GM19468 (cell line): ENCODE results near the gene KAT5.
"Not testable (repeated sequence)": the region's sequence is repeated elsewhere in the genome, so short reads cannot be mapped to it uniquely, and the experiment has no call there.

ENCODE experiments used
- ATAC-seq: cut with Tn5 transposase; IDR thresholded peaks from one replicate; pipeline ENCODE4 v1.9.1; 2021; ENCODE audit warnings: mild to moderate bottlenecking, moderate library complexity, moderate number of reproducible peaks; ENCODE audit not compliant: unreplicated experiment; ENCODE audit errors: extremely low read depth

KAT5 gene

DNA sequence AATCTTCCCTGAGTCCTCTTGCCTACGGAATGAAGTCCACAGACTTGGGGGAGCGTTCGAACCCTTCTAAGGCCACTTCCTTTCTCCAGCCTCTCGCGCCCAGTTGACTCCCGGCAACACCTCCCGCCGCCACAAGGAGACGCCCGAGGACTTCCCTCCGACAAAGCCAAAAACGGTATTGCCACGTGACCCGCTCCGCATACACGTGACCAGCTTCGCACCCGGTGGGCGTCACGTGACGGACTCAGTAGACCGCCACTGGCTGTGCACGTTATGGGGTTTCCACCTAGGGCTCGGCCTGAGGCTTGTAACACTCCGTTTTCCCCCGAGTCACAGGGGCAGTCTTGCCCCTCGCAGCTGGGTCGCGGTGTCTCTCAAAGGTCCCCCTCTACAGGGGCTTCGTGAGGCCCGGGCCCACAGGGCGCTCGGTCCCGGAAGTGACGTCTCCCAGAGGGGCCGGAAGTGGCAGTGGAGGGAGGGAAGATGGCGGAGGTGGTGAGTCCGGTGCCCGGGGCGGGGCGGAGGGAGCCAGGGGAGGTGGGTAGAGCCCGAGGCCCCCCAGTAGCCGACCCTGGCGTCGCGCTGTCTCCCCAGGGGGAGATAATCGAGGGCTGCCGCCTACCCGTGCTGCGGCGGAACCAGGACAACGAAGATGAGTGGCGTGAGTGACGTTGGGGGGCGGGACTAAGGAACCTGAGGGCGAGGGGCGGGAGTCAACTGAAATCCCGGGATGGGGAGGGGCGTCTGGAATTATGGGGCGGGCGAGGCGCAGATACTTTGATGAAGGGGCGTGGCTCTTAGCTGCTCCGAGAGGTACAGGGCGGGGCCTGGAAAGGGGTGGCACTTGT is at the start of gene KAT5:
Gene KAT5, plus strand, starts transcription at position 468 of the 848 bp plus-strand sequence. Its CDS starts 16 bp downstream, at position 484.
- peak; percentile 66 for ATAC-seq

DNA sequence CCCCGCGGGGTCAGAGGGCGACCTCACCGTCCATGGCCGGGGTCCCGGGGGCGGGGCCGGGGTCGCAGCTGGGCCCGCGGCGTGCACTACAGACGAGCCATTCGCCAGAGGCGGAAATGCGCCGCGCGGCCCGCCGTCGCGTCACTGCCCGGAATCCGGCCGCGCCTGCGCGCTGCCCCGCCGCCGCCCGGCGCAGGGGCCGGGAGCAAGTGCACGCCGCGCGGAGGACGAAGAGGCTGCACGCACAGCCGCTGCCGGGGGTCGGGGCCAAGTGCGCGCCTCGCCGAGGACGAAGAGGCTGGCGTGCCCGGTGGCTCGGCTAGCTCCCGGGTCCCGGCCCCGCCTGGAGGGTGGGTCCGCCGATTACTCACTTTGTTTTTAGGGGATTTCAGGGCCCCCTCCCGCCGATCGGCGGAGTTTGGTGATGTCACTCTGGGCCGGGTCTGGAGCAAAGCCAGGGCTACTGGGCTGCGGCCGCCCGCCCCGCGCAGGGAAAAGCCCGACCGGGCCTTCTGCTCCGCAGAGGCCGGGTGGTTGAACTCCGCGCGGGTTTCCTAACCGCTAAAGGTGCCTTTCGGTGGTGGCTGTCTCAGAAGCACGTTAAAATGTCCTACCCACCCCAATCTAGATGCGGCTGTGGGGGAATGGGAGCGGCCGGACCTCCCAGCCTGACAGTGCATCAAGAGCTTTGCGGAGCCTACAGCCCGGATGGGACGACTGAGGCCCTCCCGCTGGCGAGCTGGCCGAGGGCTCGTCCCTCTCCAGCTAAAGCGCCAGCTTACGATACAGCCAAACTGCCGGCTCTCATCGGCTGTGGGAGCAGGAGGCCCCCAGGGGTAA is 49.0 kb upstream of the KAT5 start, which contains the start of gene RELA:
Gene RELA, minus strand, starts transcription at position 118 of the 840 bp plus-strand sequence. Its CDS starts 84 bp downstream, at position 34.
- peak; percentile 51 for ATAC-seq

DNA sequence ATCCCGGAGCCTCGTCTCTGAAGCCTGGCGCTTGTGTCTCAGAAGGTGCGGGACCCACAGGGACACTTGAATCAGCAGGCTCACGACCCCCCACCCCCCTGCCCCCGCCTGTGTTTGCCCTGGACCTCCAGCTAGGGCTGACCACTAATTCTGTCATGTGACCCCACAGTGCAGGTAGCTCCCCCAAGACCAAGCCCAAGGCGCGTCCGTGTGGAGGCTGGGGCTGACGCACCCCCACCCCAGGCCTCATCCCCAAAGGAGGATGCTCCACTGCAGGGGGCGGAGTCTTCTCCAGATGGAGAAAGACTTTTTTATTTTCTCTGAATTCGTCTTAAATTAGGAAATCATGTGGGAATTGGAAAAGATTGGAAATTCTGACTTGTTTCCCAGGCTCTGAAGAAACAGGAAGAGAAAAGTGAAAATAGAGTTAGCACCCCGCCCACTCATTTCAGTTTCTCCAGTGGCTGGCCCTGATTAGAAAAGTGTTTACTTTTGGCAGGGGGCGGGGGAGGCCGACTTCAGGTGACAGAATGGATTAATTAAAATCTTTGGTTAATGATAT is 48.3 kb upstream of the KAT5 start:
- no peak for ATAC-seq

DNA sequence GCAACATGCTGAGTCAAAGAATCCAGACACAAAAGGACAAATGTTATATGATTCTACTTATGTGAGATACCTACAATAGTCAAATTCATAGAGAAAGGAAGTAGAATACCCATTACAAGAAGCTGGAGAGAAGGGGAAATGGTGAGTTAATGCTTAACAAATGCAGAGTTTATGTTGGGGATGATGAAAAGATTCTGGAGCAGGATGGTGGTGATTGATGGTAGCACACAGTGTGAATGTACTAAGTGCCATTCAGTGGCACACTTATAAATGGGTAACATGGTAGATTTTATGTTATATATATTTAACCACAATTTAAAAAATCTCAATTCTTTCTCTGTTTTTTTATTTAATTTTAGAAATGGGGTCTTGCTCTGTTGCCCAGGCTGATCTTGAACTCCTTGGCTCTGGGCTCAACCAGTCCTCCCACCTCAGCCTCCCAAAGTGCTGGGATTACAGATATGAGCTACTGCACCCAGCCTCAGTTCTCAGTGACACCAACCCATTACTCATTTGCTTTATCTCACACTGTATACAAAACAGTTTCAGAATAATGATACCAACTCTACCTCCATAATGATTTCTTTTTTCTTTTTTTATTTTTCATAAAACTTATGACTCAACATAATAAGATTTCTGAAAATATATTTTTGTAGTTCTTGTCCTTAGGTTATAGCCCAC is 39.7 kb upstream of the KAT5 start:
- no peak for ATAC-seq

DNA sequence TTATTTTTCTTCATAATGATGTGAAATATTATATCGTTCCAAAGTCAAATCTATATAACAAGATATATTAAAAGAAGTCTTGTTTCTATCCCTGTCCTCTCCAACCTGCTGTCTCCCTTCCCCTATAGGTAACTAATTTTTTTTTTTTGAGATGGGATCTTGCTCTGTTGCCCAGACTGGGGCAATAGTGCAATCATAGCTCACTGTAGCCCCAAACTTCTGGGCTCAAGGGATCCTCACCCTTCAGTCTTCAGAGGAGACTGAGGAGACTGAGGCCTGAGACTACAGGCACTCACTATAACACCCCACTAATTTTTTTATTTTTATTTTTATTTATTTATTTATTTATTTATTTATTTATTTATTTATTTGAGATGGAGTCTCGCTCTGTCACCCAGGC is 39.1 kb upstream of the KAT5 start:
- no peak for ATAC-seq

DNA sequence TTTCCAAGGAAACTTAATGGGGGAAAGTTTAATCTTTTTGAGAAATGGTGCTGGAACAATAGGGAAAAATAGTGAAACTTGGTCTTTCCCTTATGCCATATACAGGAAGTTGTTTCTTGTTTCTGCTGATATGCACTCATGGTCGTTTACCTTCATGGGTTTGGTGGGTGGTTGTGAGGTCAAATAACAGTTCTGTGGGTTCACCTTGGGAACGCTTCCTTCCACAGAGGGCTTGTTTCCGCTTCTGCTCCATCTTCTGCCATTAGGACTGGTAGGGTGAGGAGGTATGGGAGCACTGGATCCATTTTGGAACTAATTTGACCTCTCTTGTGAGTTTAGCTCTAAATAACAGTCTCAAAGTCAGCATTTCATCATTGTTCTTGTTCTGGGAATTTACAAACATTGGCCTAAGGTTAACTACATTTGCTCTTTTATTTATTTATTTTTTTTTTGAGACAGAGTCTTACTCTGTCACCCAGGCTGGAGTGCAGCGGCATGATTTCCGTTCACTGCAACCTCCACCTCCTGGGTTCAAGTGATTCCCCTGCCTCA is 31.8 kb upstream of the KAT5 start:
- no peak for ATAC-seq

DNA sequence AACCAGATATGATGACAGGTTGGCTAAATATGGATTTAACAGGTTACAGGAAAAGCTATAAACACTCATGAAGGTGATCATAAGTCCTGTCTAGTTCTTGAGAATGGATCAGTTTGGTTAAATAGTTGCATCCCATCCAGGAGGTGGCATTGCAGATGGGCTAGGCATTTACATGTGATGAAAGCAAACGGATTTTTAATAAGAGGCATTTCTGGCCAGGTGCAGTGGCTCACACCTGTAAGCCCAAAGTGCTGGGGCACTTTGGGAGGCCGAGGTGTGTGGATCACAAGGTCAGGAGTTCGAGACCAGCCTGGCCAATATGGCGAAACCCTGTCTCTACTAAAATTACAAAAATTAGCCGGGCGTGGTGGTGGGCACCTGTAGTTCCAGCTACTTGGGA is 28.6 kb upstream of the KAT5 start:
- not testable (repeated sequence) for ATAC-seq

DNA sequence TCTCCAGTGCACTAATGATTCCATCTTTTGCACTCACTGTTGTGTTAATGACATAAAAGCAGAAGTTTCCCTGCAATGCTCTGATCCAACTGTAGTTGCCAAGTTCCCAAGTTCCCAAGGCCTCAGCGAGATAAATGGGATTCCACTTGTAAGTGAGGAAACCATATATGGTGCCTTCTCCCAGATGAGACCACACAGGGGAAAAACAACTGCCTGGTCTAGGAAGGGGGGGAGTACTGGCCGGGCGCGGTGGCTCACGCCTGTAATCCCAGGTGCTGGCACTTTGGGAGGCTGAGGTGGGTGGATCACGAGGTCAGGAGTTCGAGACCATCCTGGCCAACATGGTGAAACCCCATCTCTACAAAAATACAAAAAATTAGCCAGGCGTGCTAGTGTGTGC is 26.1 kb upstream of the KAT5 start:
- no peak for ATAC-seq

DNA sequence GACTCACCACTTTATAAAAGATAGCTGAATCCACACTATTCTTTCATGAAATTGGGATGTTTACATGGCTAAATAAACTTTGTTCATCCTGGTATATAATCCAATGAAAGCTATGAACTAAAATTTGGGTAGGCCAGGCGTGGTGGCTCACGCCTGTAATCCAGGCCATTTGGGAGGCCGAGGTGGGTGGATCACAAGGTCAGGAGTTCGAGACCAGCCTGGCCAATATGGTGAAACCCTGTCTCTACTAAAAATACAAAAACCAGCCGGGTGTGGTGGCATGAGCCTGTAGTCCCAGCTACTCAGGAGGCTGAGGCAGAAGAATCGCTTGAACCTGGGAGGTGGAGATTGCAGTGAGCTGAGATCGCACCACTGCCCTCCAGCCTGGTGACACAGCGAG is 20.2 kb upstream of the KAT5 start:
- ATAC-seq: not testable (repeated sequence)

DNA sequence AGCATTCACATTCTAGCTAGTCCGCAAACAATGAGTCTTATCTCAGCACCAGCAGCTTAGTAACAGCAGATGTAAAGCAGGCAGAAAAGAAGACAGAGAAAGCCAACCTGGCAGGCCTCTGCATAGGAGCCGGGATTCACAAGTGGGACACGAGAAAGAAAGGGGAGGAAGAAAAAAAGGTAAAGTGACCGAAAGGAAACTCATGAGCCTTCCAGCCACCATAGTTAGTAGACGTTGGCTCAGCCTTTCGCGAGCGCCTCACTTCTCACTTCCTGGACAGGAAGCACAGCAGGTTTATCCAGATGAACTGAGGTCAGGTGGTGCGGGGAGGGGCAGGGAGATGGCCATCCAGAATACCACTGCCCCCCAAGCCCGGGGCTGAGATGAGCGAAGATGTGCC is 19.7 kb upstream of the KAT5 start:
- no peak for ATAC-seq

DNA sequence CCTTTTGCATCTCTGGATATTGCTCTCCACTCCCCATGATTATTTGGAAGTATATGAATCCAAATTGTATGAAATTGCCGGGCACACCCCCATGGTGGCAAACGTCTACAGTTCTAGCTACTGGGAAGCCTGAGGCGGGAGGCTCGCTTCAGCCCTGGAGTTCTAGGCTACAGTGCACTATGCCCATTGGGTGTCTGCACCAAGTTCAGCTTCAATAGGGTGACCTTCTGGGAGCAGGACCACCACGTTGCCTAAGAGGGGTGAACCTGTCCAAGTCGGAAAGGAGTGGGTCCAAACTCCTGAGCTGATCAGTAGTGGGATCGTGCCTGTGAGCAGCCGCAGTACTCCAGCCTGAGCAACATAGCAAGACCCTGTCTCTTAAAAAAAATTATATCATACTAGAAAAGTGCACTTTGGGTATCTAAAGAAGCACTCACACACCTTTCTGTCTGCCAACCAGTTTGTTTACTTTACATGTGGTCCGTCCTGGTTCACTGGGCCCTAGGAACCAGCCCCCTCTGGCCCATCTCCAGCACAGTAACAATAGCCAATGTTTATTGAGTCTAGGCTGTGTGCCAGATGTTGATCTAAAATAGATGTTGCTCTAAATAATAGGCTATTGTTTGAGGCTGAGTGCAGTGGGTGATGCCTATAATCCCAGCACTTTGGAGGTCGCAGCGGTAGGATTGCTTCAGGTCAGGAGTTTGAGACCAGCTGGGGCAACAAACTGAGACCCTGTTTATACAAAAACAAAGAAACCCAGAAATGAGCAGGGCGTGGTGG is 16.4 kb upstream of the KAT5 start:
- ATAC-seq: no peak

DNA sequence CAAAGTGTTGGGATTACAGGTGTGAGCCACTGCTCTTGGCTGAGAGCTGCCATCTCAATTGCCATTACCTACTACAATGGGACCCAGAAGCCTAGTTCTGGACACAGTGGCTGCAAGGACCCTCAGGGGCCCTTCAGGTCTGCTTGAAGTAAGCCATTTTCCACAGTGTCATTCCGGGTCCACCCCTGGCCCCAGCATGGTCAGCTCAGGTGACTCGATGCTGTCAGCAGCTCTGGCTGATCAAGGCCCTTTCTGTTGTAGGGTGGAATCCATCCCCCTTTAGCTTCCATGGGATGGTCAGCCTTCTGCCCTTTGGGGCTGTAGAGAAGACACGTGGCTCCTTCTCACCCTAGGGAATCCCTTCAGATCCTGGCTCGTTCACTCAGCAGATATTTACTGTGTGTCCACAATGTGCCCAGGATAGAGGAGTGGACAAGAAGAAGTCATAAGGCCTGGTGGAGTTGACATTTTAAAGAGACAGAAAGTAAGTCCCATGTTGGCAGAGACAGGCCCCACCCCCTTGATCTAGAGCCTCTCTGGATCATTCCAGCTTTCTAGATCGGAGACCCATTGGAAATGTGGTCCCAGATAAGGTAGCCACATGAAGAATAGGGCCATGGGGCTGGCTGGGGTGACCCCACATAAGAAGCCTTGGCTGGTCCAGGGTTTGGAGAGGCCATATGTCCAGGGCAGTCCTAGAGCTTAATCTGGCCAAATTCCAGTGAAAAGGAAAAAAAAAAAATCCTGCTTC is 15.1 kb upstream of the KAT5 start:
- no peak for ATAC-seq

DNA sequence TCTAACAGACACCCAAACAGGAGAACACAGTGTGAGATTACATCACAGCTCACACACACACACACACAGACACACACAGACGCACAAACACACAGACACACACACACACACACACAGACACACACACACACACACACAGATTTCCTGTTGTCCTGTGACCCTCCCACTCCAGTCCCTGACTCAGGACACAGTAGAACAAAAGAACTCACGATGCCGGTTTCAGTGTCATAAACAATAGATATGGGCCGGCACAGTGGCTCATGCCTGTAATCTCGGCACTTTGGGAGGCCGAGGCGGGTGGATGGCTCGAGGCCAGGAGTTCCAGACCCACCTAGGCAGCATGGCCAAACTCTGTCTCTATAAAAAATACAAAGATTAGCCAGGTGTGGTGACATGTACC is 13.8 kb upstream of the KAT5 start:
- ATAC-seq: no peak

DNA sequence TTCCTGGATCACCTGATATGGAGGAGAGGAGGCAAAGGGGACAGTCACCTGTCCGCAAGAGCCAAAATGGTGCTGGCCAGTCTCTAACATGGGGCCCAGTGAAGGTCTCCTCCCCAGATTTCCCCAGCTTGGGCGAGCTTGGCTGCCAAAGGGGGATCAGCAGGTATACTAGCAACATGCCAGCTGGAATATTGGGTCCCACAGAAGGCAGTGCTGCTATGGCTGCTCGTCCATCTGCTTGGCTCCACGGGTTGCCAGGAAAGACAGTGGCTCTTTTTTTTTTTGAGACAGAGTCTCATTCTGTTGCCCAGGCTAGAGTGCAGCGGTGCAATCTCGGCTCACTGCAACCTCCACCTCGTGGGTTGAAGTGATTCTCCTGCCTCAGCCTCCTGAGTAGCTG is 12.7 kb upstream of the KAT5 start:
- no peak for ATAC-seq

DNA sequence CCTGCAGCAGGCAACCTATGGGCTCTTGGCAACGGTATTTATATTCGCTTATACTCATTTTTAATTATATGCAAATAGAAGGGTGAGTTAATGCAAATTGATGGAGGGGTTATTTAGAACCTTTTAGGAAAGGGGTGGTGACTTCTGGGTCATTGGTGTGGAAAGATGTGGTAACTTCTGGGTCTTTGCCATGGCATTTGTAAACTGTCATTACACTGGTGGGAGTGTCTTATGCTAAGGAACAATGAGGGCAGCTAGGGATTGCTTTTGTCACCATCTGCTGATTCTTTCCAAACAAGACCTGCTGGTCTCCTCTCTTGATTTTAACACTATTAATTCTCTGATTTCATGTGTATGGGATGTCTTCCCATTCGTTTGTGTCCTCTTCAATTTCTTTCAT is 11.7 kb upstream of the KAT5 start:
- no peak for ATAC-seq

DNA sequence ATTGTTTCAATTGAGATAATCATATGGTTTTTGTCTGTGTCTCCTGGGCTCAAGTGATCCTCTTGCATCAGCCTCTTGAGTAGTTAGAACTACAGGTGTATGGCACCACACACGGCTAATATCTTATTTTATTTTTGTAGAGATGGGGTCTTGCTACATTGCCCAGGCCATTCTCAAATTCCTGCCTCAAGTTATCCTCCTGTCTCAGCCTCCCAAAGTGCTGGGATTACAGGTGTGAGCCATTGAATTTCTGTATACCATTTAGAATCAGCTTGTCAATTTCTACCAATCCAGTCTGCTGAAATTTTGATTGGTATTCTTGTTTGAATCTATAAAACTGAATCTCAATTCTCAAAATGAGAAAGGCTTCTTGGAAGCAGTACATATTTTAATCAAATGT is 10.4 kb upstream of the KAT5 start:
- ATAC-seq: no peak

DNA sequence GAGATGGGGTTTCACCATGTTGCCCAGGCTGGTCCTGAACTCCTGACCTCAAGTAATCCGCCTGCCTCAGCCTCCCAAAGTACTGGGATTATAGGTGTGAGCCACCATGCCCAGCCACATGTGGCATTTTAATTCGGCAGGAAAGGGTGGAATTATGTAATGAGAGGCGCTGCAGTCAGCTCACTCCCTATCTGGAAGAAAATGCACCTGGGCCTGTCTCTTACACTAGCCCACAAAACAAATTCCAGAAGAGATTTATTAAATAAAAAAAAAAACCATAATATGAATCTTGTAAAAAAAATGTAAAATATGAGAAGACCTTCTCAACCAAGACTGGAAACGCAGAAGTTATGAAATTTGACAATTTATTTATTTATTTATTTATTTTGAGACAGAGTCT is 8.2 kb upstream of the KAT5 start:
- no peak for ATAC-seq

DNA sequence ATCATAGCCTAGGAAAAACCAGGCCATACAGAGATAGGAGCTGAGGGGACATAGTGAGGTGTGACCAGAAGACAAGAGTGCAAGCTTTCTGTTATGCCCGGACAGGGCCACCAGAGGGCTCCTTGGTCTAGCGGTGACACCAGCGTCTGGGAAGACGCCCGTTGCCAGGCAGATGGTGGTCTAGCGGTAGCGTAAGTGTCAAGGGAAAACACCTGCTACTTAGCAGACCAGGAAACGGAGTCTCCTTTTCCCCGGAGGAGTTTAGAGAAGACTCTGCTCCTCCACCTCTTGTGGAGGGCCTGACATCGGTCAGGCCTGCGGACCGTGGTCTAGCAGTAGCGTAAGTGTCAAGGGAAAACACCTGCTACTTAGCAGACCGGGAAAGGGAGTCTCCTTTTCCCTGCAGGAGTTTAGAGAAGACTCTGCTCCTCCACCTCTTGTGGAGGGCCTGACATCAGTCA is 5.7 kb upstream of the KAT5 start:
- not testable (repeated sequence) for ATAC-seq
